WI38 (cell line): Measurements from ENCODE around the gene NANOS1.

ENCODE experiments used
- H3K4me3 ChIP-seq: 2 replicates; pipeline ENCODE4 v1.5.1; 2011; ENCODE audit warnings: low read depth, mild to moderate bottlenecking, control low read depth, low read length
- TF ChIP-seq, protein P1 (sequence below): IDR thresholded peaks from 2 replicates; pipeline ENCODE4 v1.5.1; 2012; ENCODE audit warnings: low read depth, mild to moderate bottlenecking, control low read depth, low read length

NANOS1 gene

DNA sequence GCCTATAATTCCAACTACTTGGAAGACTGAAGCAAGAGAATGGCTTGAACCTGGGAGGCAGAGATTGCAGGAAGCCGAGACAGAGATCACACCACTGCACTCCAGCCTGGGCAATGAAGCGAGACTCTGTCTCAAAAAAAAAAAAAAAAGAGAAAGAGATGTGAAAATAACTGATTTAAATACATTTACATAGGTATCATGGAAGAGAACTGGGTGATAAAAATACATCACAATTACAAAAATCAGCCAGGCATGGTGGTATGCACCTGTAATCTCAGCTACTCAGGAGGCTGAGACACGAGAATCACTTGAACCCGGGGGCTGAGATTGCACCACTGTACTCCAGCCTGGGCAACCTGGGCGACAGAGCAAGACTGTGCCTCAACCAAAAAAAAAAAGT, 19.8 kb downstream of the NANOS1 start:
- TF ChIP-seq, protein P1, sequence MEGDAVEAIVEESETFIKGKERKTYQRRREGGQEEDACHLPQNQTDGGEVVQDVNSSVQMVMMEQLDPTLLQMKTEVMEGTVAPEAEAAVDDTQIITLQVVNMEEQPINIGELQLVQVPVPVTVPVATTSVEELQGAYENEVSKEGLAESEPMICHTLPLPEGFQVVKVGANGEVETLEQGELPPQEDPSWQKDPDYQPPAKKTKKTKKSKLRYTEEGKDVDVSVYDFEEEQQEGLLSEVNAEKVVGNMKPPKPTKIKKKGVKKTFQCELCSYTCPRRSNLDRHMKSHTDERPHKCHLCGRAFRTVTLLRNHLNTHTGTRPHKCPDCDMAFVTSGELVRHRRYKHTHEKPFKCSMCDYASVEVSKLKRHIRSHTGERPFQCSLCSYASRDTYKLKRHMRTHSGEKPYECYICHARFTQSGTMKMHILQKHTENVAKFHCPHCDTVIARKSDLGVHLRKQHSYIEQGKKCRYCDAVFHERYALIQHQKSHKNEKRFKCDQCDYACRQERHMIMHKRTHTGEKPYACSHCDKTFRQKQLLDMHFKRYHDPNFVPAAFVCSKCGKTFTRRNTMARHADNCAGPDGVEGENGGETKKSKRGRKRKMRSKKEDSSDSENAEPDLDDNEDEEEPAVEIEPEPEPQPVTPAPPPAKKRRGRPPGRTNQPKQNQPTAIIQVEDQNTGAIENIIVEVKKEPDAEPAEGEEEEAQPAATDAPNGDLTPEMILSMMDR: no peak
- no peak overlapping the region for H3K4me3 ChIP-seq

DNA sequence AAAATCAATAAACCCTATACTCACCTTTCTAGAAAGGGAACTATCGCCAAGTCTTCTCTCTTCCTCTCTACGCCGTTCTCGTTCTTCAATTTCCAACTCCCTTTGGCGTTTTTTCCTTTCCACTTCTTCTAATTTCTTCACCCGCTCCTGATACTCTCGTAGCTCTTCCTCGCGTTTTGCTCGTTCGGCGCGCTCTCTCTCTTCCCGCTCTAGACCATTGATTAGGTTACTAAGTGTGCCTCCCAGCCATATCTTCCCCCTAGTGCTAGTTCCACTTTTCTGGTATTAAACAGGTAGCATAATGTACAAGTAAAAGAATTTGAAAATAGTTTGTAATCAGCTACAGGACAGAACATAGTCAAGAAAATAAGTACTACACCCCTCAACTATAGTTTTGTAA, 20.3 kb downstream of the NANOS1 start:
- H3K4me3 ChIP-seq: no peak overlapping the region
- TF ChIP-seq, protein P1: no peak

DNA sequence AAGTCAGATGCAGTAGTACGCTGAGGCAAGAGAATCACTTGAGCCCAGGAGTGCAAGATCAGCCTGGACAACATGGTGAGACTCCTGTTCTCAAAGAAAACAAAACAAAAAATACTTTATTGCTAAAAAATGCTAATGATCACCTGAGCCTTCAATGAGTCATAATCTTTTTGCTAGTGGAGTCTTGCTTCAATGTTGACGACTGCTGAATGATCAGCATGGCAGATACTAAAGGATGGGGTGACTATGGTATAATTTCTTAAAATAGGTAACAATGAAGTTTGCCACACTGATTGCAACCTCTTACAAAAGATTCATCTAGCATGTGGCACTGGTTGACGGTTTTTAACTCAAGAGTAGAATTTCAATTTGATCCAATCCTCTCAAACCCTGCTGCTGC, 22.3 kb downstream of the NANOS1 start:
- TF ChIP-seq, protein P1: no peak

DNA sequence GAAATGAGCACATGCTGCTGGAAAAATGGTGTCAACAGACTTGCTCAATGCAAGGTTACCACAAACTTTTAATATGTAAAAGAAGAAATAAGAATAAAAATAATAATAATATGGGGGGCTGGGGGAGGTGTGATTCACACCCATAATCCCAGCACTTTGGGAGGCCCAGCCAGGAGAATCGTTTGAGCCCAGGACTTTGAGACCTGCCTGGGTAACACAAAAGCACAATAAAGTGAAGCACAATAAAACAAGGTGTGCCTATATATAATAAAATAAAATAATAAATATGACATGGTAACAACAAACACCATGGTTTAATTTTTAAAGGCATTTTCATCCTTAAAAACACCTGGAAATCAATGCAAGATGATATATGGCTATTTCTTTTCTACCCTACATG, 26.0 kb downstream of the NANOS1 start:
- TF ChIP-seq, protein P1: no peak
- no peak overlapping the region for H3K4me3 ChIP-seq

More for the DNA sequence above, 22.3 kb downstream of the NANOS1 start:
- no peak overlapping the region for H3K4me3 ChIP-seq

DNA sequence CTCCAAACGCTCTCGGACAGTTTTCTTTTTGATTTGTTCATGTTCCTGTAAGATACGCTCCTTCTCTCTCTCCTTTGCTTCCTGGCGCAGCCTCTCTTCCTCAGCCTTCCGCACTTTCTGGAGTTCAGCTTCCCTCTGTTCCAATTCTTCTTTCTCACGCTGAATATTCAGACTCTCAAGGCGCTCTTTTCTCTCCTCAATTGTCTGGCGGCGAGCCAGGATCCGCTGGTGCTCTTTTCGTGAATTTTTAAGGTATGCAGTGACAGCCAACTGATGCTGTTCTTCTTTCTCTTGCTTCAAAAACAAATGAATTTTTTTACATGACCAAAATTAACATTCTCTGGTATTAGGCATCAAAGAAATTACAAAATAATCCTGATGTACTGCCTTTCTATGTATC, 28.5 kb downstream of the NANOS1 start:
- TF ChIP-seq, protein P1: no peak
- H3K4me3 ChIP-seq: no peak overlapping the region

- H3K4me3 ChIP-seq: no peak overlapping the region
- TF ChIP-seq, protein P1: no peak
Measured at GRCh38 chr10:119059557-119059956, 30.0 kb downstream of the NANOS1 start.

- H3K4me3 ChIP-seq: no peak overlapping the region
- TF ChIP-seq, protein P1: no peak
Measured at GRCh38 chr10:119060107-119060506, 30.6 kb downstream of the NANOS1 start.
